Smooth muscle cell (in vitro differentiated cells): ENCODE measurements around the gene BCAS4. TPM values are rescaled to one million over a fixed set of nuclear protein-coding genes. Genes with fewer than 3 reads are reported as not detected.

Experiments used
- DNase-seq: peaks from one replicate; lab custom pipeline; 2025; ENCODE audit not compliant: unreplicated experiment; lab: John Stamatoyannopoulos, UW
- H2AFZ ChIP-seq: fragments of 200-600 bp; sonication (generic); 2 replicates; pipeline ENCODE4 v1.6.0; 2016; ENCODE audit warnings: antibody characterized with exemption, low read depth, mild to moderate bottlenecking
- H3F3A ChIP-seq: fragments of 200-600 bp; sonication (generic); 2 replicates; pipeline ENCODE4 v1.6.0; 2017; ENCODE audit warnings: antibody characterized with exemption, low read depth
- H3K27ac ChIP-seq: fragments of 200-600 bp; sonication (generic); 2 replicates; pipeline ENCODE4 v1.5.1; 2016; ENCODE audit warnings: low read depth, mild to moderate bottlenecking
- H3K27me3 ChIP-seq: fragments of 200-600 bp; sonication (generic); 2 replicates; pipeline ENCODE4 v1.6.1; 2016; ENCODE audit warnings: low read depth, mild to moderate bottlenecking
- H3K36me3 ChIP-seq: fragments of 200-600 bp; sonication (generic); 2 replicates; pipeline ENCODE4 v1.5.1; 2016; ENCODE audit warnings: low read depth
- H3K4me1 ChIP-seq: fragments of 200-600 bp; sonication (generic); 2 replicates; pipeline ENCODE4 v1.5.1; 2016; ENCODE audit warnings: low read depth
- H3K4me2 ChIP-seq: fragments of 200-600 bp; sonication (generic); 2 replicates; pipeline ENCODE4 v1.6.0; 2016; ENCODE audit warnings: mild to moderate bottlenecking
- H3K4me3 ChIP-seq: fragments of 200-600 bp; sonication (generic); 2 replicates; pipeline ENCODE4 v1.5.1; 2016; ENCODE audit warnings: mild to moderate bottlenecking
- H3K79me2 ChIP-seq: fragments of 200-600 bp; sonication (generic); 2 replicates; pipeline ENCODE4 v1.6.0; 2016; ENCODE audit warnings: low read depth, mild to moderate bottlenecking
- H3K9ac ChIP-seq: fragments of 200-600 bp; sonication (generic); 2 replicates; pipeline ENCODE4 v1.6.0; 2016; ENCODE audit warnings: low read depth
- H3K9me3 ChIP-seq: fragments of 200-600 bp; sonication (generic); replicated peaks from 2 replicates; pipeline ENCODE4 v1.5.1; 2016; ENCODE audit warnings: low read depth
- H4K20me1 ChIP-seq: fragments of 200-600 bp; sonication (generic); 2 replicates; pipeline ENCODE4 v1.6.0; 2016; ENCODE audit warnings: low read depth
- CTCF ChIP-seq: fragments of 200-600 bp; sonication (generic); IDR thresholded peaks from 2 replicates; pipeline ENCODE4 v1.5.1; 2017; ENCODE audit warnings: borderline replicate concordance, mild to moderate bottlenecking, antibody characterized with exemption; ENCODE audit not compliant: insufficient read depth, poor library complexity, severe bottlenecking
- WGBS: methylation state at CpG from one replicate; pipeline ENCODE4 v1.1.7; 2016; ENCODE audit warnings: low lambda C conversion rate; 5-methylcytosine and 5-hydroxymethylcytosine counted together
- polyA plus RNA-seq: library from polyadenylated mRNA; unstranded; fragments of >200 nt; fragmentation: Nextera tagmentation; extraction: Ambion mirVana; gene quantifications from 2 replicates; pipeline ENCODE4 v1.2.1, GENCODE V29; 2016
- total RNA-seq: library from RNA; depleted of rRNA; stranded (reverse); fragments of >200 nt; gene quantifications from 2 replicates; pipeline ENCODE4 v1.2.3, GENCODE V29; 2014

Gene BCAS4
- total and polyA plus RNA-seq, 2 experiments from 2014 or later = 5.3 to 14.1 TPM

GRCh38 chr20:50784464-50784863, 10.4 kb upstream of the BCAS4 start:
- Histone ChIP-seq H3K9me3 (no peaks in the 10 kb centered on the region), H3K79me2 (no peaks in the 10 kb centered on the region), H3K4me2 (no peak overlapping the region), H2AFZ (no peak overlapping the region), H3K4me1 (no peaks in the 10 kb centered on the region), H3F3A (peaks cover 7% of the 10 kb centered on the region), H3K27ac (no peak overlapping the region), H3K9ac (no peak overlapping the region), H3K27me3 (no peaks in the 10 kb centered on the region), H3K36me3 (no peaks in the 10 kb centered on the region), H3K4me3 (no peak overlapping the region), H4K20me1 (no peaks in the 10 kb centered on the region)
- WGBS = 93% methylated on average over 4 of the region's 4 CpGs
- no peak for TF ChIP-seq CTCF
- DNase-seq = no peak

GRCh38 chr20:50786703-50787102, 8.2 kb upstream of the BCAS4 start:
- no peaks in the 10 kb centered on the region for H3K27me3 ChIP-seq
- H3K9ac ChIP-seq = no peak overlapping the region
- no peak overlapping the region for H3K4me2 ChIP-seq
- H3F3A ChIP-seq = peaks cover 12% of the 10 kb centered on the region
- no peak for DNase-seq
- peaks cover 11% of the 10 kb centered on the region for H3K4me1 ChIP-seq
- no peaks in the 10 kb centered on the region for H3K9me3 ChIP-seq
- WGBS = 98% methylated on average over 9 of the region's 9 CpGs
- H3K27ac ChIP-seq = no peak overlapping the region
- no peaks in the 10 kb centered on the region for H3K79me2 ChIP-seq
- no peaks in the 10 kb centered on the region for H4K20me1 ChIP-seq
- no peak overlapping the region for H3K4me3 ChIP-seq
- H3K36me3 ChIP-seq = no peaks in the 10 kb centered on the region
- no peak overlapping the region for H2AFZ ChIP-seq
- TF ChIP-seq CTCF = no peak

- Histone ChIP-seq H3K27ac (no peak overlapping the region), H3K36me3 (no peaks in the 10 kb centered on the region), H3K27me3 (no peaks in the 10 kb centered on the region), H3K9ac (no peak overlapping the region), H2AFZ (no peak overlapping the region), H3F3A (peaks cover 12% of the 10 kb centered on the region), H3K9me3 (no peaks in the 10 kb centered on the region), H3K4me3 (no peak overlapping the region), H3K79me2 (no peaks in the 10 kb centered on the region), H4K20me1 (no peaks in the 10 kb centered on the region), H3K4me1 (peaks cover 11% of the 10 kb centered on the region), H3K4me2 (no peak overlapping the region)
- WGBS = 88% methylated on average over 2 of the region's 2 CpGs
- TF ChIP-seq CTCF = no peak
- DNase-seq = no peak
Measured at GRCh38 chr20:50787181-50787580, 7.7 kb upstream of the BCAS4 start.
